ENCODE measurements around the gene AKR1D1.

GRCh38 chr7:138137423-138138171, 61.3 kb downstream of the AKR1D1 start:
- TF ChIP-seq, protein P1, sequence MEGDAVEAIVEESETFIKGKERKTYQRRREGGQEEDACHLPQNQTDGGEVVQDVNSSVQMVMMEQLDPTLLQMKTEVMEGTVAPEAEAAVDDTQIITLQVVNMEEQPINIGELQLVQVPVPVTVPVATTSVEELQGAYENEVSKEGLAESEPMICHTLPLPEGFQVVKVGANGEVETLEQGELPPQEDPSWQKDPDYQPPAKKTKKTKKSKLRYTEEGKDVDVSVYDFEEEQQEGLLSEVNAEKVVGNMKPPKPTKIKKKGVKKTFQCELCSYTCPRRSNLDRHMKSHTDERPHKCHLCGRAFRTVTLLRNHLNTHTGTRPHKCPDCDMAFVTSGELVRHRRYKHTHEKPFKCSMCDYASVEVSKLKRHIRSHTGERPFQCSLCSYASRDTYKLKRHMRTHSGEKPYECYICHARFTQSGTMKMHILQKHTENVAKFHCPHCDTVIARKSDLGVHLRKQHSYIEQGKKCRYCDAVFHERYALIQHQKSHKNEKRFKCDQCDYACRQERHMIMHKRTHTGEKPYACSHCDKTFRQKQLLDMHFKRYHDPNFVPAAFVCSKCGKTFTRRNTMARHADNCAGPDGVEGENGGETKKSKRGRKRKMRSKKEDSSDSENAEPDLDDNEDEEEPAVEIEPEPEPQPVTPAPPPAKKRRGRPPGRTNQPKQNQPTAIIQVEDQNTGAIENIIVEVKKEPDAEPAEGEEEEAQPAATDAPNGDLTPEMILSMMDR (IDR thresholded peaks at IDR 0.05; ENCODE audit: low read depth, low read length) = no peak
- TF ChIP-seq MYC (IDR thresholded peaks at IDR 0.05; ENCODE audit: low read depth, low read length) = no peak
